ENCODE measurements around the gene JAGN1. TPM values are rescaled to one million over a fixed set of nuclear protein-coding genes. Genes with fewer than 3 reads are reported as not detected.
A peak's percentile ranks its signal among the peaks of the same experiment; 100 is the strongest.
"Not testable (repeated sequence)": the region's sequence is repeated elsewhere in the genome, so short reads cannot be mapped to it uniquely, and the experiment has no call there.

JAGN1 gene
- total RNA-seq, 1 donor from 2014 or later: 55.2 TPM

- peaks cover 0 to 24% of the 10 kb centered on the region in 2 donors for H3K4me1 ChIP-seq
- no peaks in the 10 kb centered on the region for H3K27me3 ChIP-seq
- no peak for TF ChIP-seq CTCF (IDR thresholded peaks at IDR 0.05)
- peak in 1 of 2 donors; percentile 82 for DNase-seq (ENCODE audit: low spot score in 2 of 2)
- intact Hi-C loops (cut with DNase I): loop anchor here (2.0 kb wide), 1 partner anchor 24 kb away; the partner anchor contains the start of gene JAGN1
- H3K9me3 ChIP-seq: no peaks in the 10 kb centered on the region
- H3K4me3 ChIP-seq: no peak overlapping the region
- no peaks in the 10 kb centered on the region for H3K36me3 ChIP-seq
- peak overlapping the region; percentile 60 to 73 for H3K27ac ChIP-seq
These were observed 23.8 kb upstream of the JAGN1 start for GRCh38 chr3:9866639-9867038.

GRCh38 chr3:9867106-9867505 is 23.3 kb upstream of the JAGN1 start:
- no peak for DNase-seq (ENCODE audit: low spot score in 2 of 2)
- no peaks in the 10 kb centered on the region for H3K9me3 ChIP-seq
- H3K4me3 ChIP-seq: no peak overlapping the region
- H3K27me3 ChIP-seq: no peaks in the 10 kb centered on the region
- H3K4me1 ChIP-seq: peaks cover 0 to 24% of the 10 kb centered on the region in 2 donors
- intact Hi-C loops (cut with DNase I): loop anchor here (2.0 kb wide), 1 partner anchor 24 kb away; the partner anchor contains the start of gene JAGN1
- H3K27ac ChIP-seq: peak overlapping the region; percentile 60 to 73
- no peak for TF ChIP-seq CTCF (IDR thresholded peaks at IDR 0.05)
- no peaks in the 10 kb centered on the region for H3K36me3 ChIP-seq

- no peaks in the 10 kb centered on the region for H3K27me3 ChIP-seq
- intact Hi-C loops (cut with DNase I): no loop called here
- H3K36me3 ChIP-seq: no peaks in the 10 kb centered on the region
- peaks cover 0 to 13% of the 10 kb centered on the region in 2 donors for H3K4me1 ChIP-seq
- no peak for TF ChIP-seq CTCF (IDR thresholded peaks at IDR 0.05)
- DNase-seq (ENCODE audit: low spot score in 2 of 2): no peak
- H3K27ac ChIP-seq: no peak overlapping the region
- no peak overlapping the region for H3K4me3 ChIP-seq
- H3K9me3 ChIP-seq: no peaks in the 10 kb centered on the region
These were observed 20.5 kb upstream of the JAGN1 start for GRCh38 chr3:9869955-9870354.

GRCh38 chr3:9870978-9871377 is 19.4 kb upstream of the JAGN1 start:
- intact Hi-C loops (cut with DNase I): no loop called here
- no peak for DNase-seq (ENCODE audit: low spot score in 2 of 2)
- TF ChIP-seq CTCF (IDR thresholded peaks at IDR 0.05): no peak

GRCh38 chr3:9872067-9872466 is 18.3 kb upstream of the JAGN1 start:
- H3K4me1 ChIP-seq; H3K36me3 ChIP-seq; DNase-seq (ENCODE audit: low spot score in 2 of 2); intact Hi-C loops (cut with DNase I); H3K27ac ChIP-seq; H3K4me3 ChIP-seq; H3K9me3 ChIP-seq; H3K27me3 ChIP-seq: not testable (repeated sequence)

More at GRCh38 chr3:9870978-9871377, 19.4 kb upstream of the JAGN1 start:
- Histone ChIP-seq H3K36me3 (no peaks in the 10 kb centered on the region), H3K9me3 (no peaks in the 10 kb centered on the region), H3K4me1 (peaks cover 0 to 4% of the 10 kb centered on the region in 2 donors), H3K27me3 (no peaks in the 10 kb centered on the region), H3K4me3 (no peak overlapping the region), H3K27ac (no peak overlapping the region)

GRCh38 chr3:9875448-9875847 is 15.0 kb upstream of the JAGN1 start:
- H3K27me3 ChIP-seq: no peaks in the 10 kb centered on the region
- H3K27ac ChIP-seq: no peak overlapping the region
- H3K9me3 ChIP-seq: no peaks in the 10 kb centered on the region
- no peak for TF ChIP-seq CTCF (IDR thresholded peaks at IDR 0.05)
- H3K4me3 ChIP-seq: no peak overlapping the region
- no peaks in the 10 kb centered on the region for H3K4me1 ChIP-seq
- intact Hi-C loops (cut with DNase I): no loop called here
- DNase-seq (ENCODE audit: low spot score in 2 of 2): no peak
- no peaks in the 10 kb centered on the region for H3K36me3 ChIP-seq

- H3K27ac ChIP-seq; DNase-seq (ENCODE audit: low spot score in 2 of 2); intact Hi-C loops (cut with DNase I); H3K4me1 ChIP-seq; H3K27me3 ChIP-seq; H3K36me3 ChIP-seq; H3K9me3 ChIP-seq; H3K4me3 ChIP-seq: not testable (repeated sequence)
These were observed 14.2 kb upstream of the JAGN1 start for GRCh38 chr3:9876255-9876654.
